Gastroesophageal sphincter (tissue), 3 donors: ENCODE results near the gene GGN.

ENCODE experiments used
- CTCF ChIP-seq, 4 experiments: fragments of 200-600 bp in 2 of 4; fragments of 450-650 bp in 2 of 4; sonication (generic) in 1 of 4; IDR thresholded peaks; one replicate each; pipeline ENCODE4 v1.5.1; 2017 to 2019; ENCODE audit warnings: antibody characterized with exemption in 4 of 4, mild to moderate bottlenecking in 2 of 4, moderate library complexity in 2 of 4
- POLR2A ChIP-seq, 2 donors: fragments of 450-650 bp; IDR thresholded peaks; one replicate each; pipeline ENCODE4 v1.6.1; 2017; ENCODE audit warnings: antibody characterized with exemption in 2 of 2, mild to moderate bottlenecking in 2 of 2, moderate library complexity in 1 of 2

GRCh38 chr19:38429055-38429810, 41.4 kb upstream of the GGN start:
- no peak for TF ChIP-seq CTCF (IDR thresholded peaks at IDR 0.05)
- TF ChIP-seq POLR2A (IDR thresholded peaks at IDR 0.05) = no peak
